ENCODE measurements around the gene CYTH2. TPM values are rescaled to one million over a fixed set of nuclear protein-coding genes. Genes with fewer than 3 reads are reported as not detected.

The CYTH2 gene
- total and polyA plus RNA-seq, 9 of the 15 experiments (the other 6 are each of a cell fraction or from before 2014, with no cell fraction given) = 1.8 to 45.2 (median 23.8) TPM

GRCh38 chr19:48512504-48513288, 43.5 kb downstream of the CYTH2 start (continued):
- TF ChIP-seq SIRT6 (IDR thresholded peaks at IDR 0.05; ENCODE audit: low read depth, low read length) (no peak), USF1 (CRISPR knock-in tag; IDR thresholded peaks at IDR 0.05) (no peak; the same call in 1 of the 2 replicates), DEAF1 (CRISPR knock-in tag; IDR thresholded peaks at IDR 0.05) (no peak), PHF20 (IDR thresholded peaks at IDR 0.05; ENCODE audit: partially characterized antibody) (peak; percentile 62), TFE3 (CRISPR knock-in tag; IDR thresholded peaks at IDR 0.05) (no peak), CEBPB (tag; IDR thresholded peaks at IDR 0.05) (peak; percentile 64), JUNB (CRISPR knock-in tag; conservative IDR thresholded peaks at IDR 0.05) (no peak), NFRKB (IDR thresholded peaks at IDR 0.05; ENCODE audit: low read depth) (peak; percentile 51; the same call in 1 of the 2 replicates), HOXB6 (CRISPR knock-in tag; IDR thresholded peaks at IDR 0.05; ENCODE audit: borderline replicate concordance) (no peak), ILK (tag; IDR thresholded peaks at IDR 0.05; ENCODE audit: borderline replicate concordance, low read depth) (no peak), TFAP4 (CRISPR knock-in tag; IDR thresholded peaks at IDR 0.05; ENCODE audit: borderline replicate concordance) (no peak), BRD4 (IDR thresholded peaks at IDR 0.05) (no peak), RAD21 (CRISPR knock-in tag; conservative IDR thresholded peaks at IDR 0.05 in 1 of 2, IDR thresholded peaks at IDR 0.05 in 1 of 2) (no peak), BCLAF1 (IDR thresholded peaks at IDR 0.05; ENCODE audit: borderline replicate concordance in 1 of 2, control insufficient read depth in 1 of 2, low read depth in 2 of 2, low read length in 1 of 2) (no peak), HBP1 (CRISPR knock-in tag; IDR thresholded peaks at IDR 0.05) (0 out of 2 replicates have a peak, but pooled peaks have one; percentile 14)

Data from K562 (cell line).